Kidney (tissue), 14 donors: ENCODE data around the gene TRAF1. TPM values are rescaled to one million over a fixed set of nuclear protein-coding genes. Genes with fewer than 3 reads are reported as not detected.

Experiments used
- DNase-seq, 5 donors: peaks; one replicate each; pipeline ENCODE4 v3.0.0-alpha.2; 2013 to 2020
- FAIRE-seq: peaks from 2 replicates; lab custom pipeline; 2012; peaks lifted over from hg19 to GRCh38; lab: Jason Lieb, UNC
- H3K27ac ChIP-seq, 2 donors: one replicate each; pipeline ENCODE4 v1.7.0; 2013; ENCODE audit warnings: low read depth in 2 of 2, low read length in 2 of 2, inconsistent platforms in 1 of 2
- H3K27me3 ChIP-seq: one replicate; pipeline ENCODE4 v1.7.1; 2013; ENCODE audit warnings: low read length, inconsistent platforms; ENCODE audit not compliant: control insufficient read depth, insufficient read depth
- H3K36me3 ChIP-seq, 3 donors: one replicate each; pipeline versions ENCODE4 v1.7.0 to v1.7.1; 2013; ENCODE audit warnings: low read length in 3 of 3, control low read depth in 1 of 3, inconsistent platforms in 1 of 3; ENCODE audit not compliant: insufficient read depth in 3 of 3, control insufficient read depth in 2 of 3
- H3K4me1 ChIP-seq, 3 donors: one replicate each; pipeline versions ENCODE4 v1.7.0 to v1.7.1; 2013; ENCODE audit warnings: low read length in 3 of 3, inconsistent platforms in 1 of 3, low read depth in 1 of 3; ENCODE audit not compliant: control insufficient read depth in 2 of 3, insufficient read depth in 2 of 3
- H3K4me3 ChIP-seq, 3 donors: one replicate each; pipeline versions ENCODE4 v1.7.0 to v1.8.1; 2013; ENCODE audit warnings: low read length in 3 of 3, control low read depth in 1 of 3, inconsistent platforms in 1 of 3
- H3K9ac ChIP-seq, 3 donors: one replicate each; pipeline versions ENCODE4 v1.7.0 to v1.7.1; 2013; ENCODE audit warnings: low read length in 3 of 3, control low read depth in 1 of 3, inconsistent platforms in 1 of 3
- H3K9me3 ChIP-seq, 3 donors: one replicate each; pipeline versions ENCODE4 v1.7.0 to v1.7.1; 2013; ENCODE audit warnings: low read length in 3 of 3, control low read depth in 1 of 3, inconsistent platforms in 1 of 3; ENCODE audit not compliant: control insufficient read depth in 2 of 3, insufficient read depth in 1 of 3
- intact Hi-C: fragments of 100-400 bp; cut with DNase I; formaldehyde crosslinking; loops from one replicate; pipeline ENCODE4 v1.11.1; 2022
- polyA plus RNA-seq: library from polyadenylated mRNA; stranded (reverse); fragments of 350-450 nt; fragmentation: Illumina TruSeq; extraction: RNeasy Lipid Tissue Mini Kit (QIAGEN cat#74804); gene quantifications from one replicate; pipeline ENCODE4 v1.2.3, GENCODE V29; 2014; ENCODE audit warnings: low read depth, low replicate concordance; ENCODE audit not compliant: insufficient read depth
- total RNA-seq: library from RNA; stranded (reverse); fragmentation: NEBNext Ultra II Directional; extraction: Animal tissue kit (Norgen Biotek cat#: 25700); gene quantifications from one replicate; pipeline ENCODE4 v1.2.1, GENCODE V29; 2021
- TF ChIP-seq, protein P1 (sequence below): IDR thresholded peaks from 3 replicates; pipeline ENCODE4 v1.5.1; 2012; ENCODE audit warnings: mild to moderate bottlenecking, moderate library complexity, borderline replicate concordance; ENCODE audit not compliant: insufficient read depth; ENCODE audit errors: extremely low read depth
- donor health status: control.
- donor health status: control.
- donor health status: control.
- donor health status: control.
- donor health status: control.
- donor health status: DM: yes; HTN: yes; CAD: no.
- donor health status: Normal renal cell carcinoma (clear cell type).

The TRAF1 gene
- total and polyA plus RNA-seq, 2 donors from 2014 or later = 3.1 to 10.9 TPM

GRCh38 chr9:120944948-120945347 lies 18.4 kb upstream of the TRAF1 start:
- FAIRE-seq = no peak

DNA sequence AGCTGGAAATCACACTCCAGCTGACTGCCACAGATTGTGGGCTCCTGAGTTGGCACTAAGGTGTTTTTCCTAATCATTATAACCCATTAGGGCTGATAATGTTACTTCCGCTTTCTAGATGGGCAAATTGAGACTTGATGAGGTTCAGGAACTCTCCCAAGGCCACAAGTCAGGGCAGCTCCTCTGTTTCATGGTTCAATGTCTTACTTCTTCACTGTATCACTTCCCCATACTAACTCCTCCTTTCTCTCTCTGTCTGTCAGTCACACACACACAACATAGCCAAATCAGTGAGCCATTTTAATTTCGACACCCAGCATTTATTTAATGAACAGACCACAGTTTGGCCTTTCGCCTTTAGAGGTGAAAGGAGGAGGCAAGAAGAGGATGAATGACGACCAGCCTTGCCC lies 17.8 kb upstream of the TRAF1 start:
- peak in 2 of 5 donors; percentile 48 to 56 for DNase-seq
- no peak for FAIRE-seq
- TF ChIP-seq, protein P1, sequence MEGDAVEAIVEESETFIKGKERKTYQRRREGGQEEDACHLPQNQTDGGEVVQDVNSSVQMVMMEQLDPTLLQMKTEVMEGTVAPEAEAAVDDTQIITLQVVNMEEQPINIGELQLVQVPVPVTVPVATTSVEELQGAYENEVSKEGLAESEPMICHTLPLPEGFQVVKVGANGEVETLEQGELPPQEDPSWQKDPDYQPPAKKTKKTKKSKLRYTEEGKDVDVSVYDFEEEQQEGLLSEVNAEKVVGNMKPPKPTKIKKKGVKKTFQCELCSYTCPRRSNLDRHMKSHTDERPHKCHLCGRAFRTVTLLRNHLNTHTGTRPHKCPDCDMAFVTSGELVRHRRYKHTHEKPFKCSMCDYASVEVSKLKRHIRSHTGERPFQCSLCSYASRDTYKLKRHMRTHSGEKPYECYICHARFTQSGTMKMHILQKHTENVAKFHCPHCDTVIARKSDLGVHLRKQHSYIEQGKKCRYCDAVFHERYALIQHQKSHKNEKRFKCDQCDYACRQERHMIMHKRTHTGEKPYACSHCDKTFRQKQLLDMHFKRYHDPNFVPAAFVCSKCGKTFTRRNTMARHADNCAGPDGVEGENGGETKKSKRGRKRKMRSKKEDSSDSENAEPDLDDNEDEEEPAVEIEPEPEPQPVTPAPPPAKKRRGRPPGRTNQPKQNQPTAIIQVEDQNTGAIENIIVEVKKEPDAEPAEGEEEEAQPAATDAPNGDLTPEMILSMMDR = no peak
- Histone ChIP-seq H3K27me3 (no peaks in the 10 kb centered on the region), H3K9ac (no peak overlapping the region), H3K27ac (no peak overlapping the region), H3K9me3 (no peaks in the 10 kb centered on the region), H3K36me3 (no peaks in the 10 kb centered on the region), H3K4me1 (peaks cover 2 to 9% (median 7%) of the 10 kb centered on the region in 3 donors), H3K4me3 (no peak overlapping the region)
- intact Hi-C loops = no loop called here

More at GRCh38 chr9:120944948-120945347, 18.4 kb upstream of the TRAF1 start:
- Histone ChIP-seq H3K4me1 (peaks cover 2 to 9% (median 7%) of the 10 kb centered on the region in 3 donors), H3K36me3 (no peaks in the 10 kb centered on the region), H3K4me3 (no peak overlapping the region), H3K9ac (no peak overlapping the region), H3K27me3 (no peaks in the 10 kb centered on the region), H3K9me3 (no peaks in the 10 kb centered on the region), H3K27ac (no peak overlapping the region)
- intact Hi-C loops = no loop called here
- TF ChIP-seq, protein P1 = no peak
- peak in 2 of 5 donors; percentile 62 to 69 for DNase-seq

- H3K27me3 ChIP-seq = no peaks in the 10 kb centered on the region
- peak overlapping the region; percentile 20 to 26 for H3K27ac ChIP-seq
- TF ChIP-seq, protein P1 = no peak
- intact Hi-C loops = no loop called here
- DNase-seq (peak in 3 of 5 donors; percentile 43 to 67 (median 65)), FAIRE-seq (no peak)
- no peaks in the 10 kb centered on the region for H3K9me3 ChIP-seq
- H3K4me3 ChIP-seq = no peak overlapping the region
- H3K4me1 ChIP-seq = peaks cover 2 to 9% (median 7%) of the 10 kb centered on the region in 3 donors
- H3K9ac ChIP-seq = peak overlapping the region in 1 of 3 donors; percentile 13
- H3K36me3 ChIP-seq = no peaks in the 10 kb centered on the region
Observed at GRCh38 chr9:120942186-120943001, 15.8 kb upstream of the TRAF1 start.
